Measurements from ENCODE around the gene CYB5A.
"Not testable (repeated sequence)": the region's sequence is repeated elsewhere in the genome, so short reads cannot be mapped to it uniquely, and the experiment has no call there.

- not testable (repeated sequence) for TF ChIP-seq CTCF, EZH2phosphoT487 (IDR thresholded peaks at IDR 0.05; ENCODE audit: low read length)
Measured at GRCh38 chr18:74326791-74327190, 35.0 kb upstream of the CYB5A start.
